B cell (primary cell): ENCODE data around the gene TMEM236.

ENCODE experiments used
- CTCF ChIP-seq: fragments of 200-600 bp; IDR thresholded peaks from one replicate; pipeline ENCODE4 v1.8.0; 2022; ENCODE audit warnings: antibody characterized with exemption, mild to moderate bottlenecking
- EZH2 ChIP-seq: IDR thresholded peaks from 2 replicates; pipeline ENCODE4 v1.6.1; 2012; ENCODE audit warnings: borderline replicate concordance, low read depth, mild to moderate bottlenecking, moderate library complexity, low read length; ENCODE audit not compliant: insufficient read depth, poor library complexity, severe bottlenecking

- no peak for TF ChIP-seq CTCF
- TF ChIP-seq EZH2, result no peak
Observed at GRCh38 chr10:17783751-17784150, 31.8 kb downstream of the TMEM236 start.
